Neutrophil (primary cell): ENCODE results near the gene PXDC1.
"Not testable (repeated sequence)": the region's sequence is repeated elsewhere in the genome, so short reads cannot be mapped to it uniquely, and the experiment has no call there.

Experiments
- H3K27ac ChIP-seq: fragments of 200-600 bp; sonication (generic); 2 replicates; pipeline ENCODE4 v1.5.1; 2016; ENCODE audit warnings: mild to moderate bottlenecking, moderate library complexity
- H3K27me3 ChIP-seq: fragments of 200-600 bp; sonication (generic); 2 replicates; pipeline ENCODE4 v1.6.0; 2016; ENCODE audit warnings: mild to moderate bottlenecking
- H3K36me3 ChIP-seq: fragments of 200-600 bp; sonication (generic); 2 replicates; pipeline ENCODE4 v1.5.1; 2017
- H3K4me1 ChIP-seq, 2 experiments: fragments of 200-600 bp in 1 of 2; sonication (generic) in 1 of 2; 1 replicate in 1 of 2; 2 replicates in 1 of 2; pipeline versions ENCODE4 v1.5.1 to v1.6.1; 2013 to 2016; ENCODE audit warnings: low read depth in 1 of 2, low read length in 1 of 2, mild to moderate bottlenecking in 1 of 2, moderate library complexity in 1 of 2; ENCODE audit not compliant: control insufficient read depth in 1 of 2, insufficient read depth in 1 of 2
- H3K4me3 ChIP-seq, 2 experiments: fragments of 200-600 bp in 1 of 2; sonication (generic) in 1 of 2; 1 replicate in 1 of 2; 2 replicates in 1 of 2; pipeline ENCODE4 v1.5.1; 2013 to 2016; ENCODE audit warnings: low read depth in 1 of 2, low read length in 1 of 2, mild to moderate bottlenecking in 1 of 2, moderate library complexity in 1 of 2
- H3K9me3 ChIP-seq: fragments of 200-600 bp; sonication (generic); 2 replicates; pipeline ENCODE4 v1.5.1; 2016
- CTCF ChIP-seq: fragments of 200-600 bp; sonication (generic); IDR thresholded peaks from 2 replicates; pipeline ENCODE4 v1.5.1; 2016; ENCODE audit warnings: antibody characterized with exemption

Gene PXDC1

GRCh38 chr6:3756546-3756945, 5.0 kb upstream of the PXDC1 start:
- peaks cover 4 to 9% of the 10 kb centered on the region in 2 experiments for H3K4me1 ChIP-seq
- no peaks in the 10 kb centered on the region for H3K36me3 ChIP-seq
- H3K27me3 ChIP-seq: peaks cover 50% of the 10 kb centered on the region
- H3K27ac ChIP-seq: no peak overlapping the region
- TF ChIP-seq CTCF: no peak
- no peaks in the 10 kb centered on the region for H3K9me3 ChIP-seq
- no peak overlapping the region for H3K4me3 ChIP-seq

DNA sequence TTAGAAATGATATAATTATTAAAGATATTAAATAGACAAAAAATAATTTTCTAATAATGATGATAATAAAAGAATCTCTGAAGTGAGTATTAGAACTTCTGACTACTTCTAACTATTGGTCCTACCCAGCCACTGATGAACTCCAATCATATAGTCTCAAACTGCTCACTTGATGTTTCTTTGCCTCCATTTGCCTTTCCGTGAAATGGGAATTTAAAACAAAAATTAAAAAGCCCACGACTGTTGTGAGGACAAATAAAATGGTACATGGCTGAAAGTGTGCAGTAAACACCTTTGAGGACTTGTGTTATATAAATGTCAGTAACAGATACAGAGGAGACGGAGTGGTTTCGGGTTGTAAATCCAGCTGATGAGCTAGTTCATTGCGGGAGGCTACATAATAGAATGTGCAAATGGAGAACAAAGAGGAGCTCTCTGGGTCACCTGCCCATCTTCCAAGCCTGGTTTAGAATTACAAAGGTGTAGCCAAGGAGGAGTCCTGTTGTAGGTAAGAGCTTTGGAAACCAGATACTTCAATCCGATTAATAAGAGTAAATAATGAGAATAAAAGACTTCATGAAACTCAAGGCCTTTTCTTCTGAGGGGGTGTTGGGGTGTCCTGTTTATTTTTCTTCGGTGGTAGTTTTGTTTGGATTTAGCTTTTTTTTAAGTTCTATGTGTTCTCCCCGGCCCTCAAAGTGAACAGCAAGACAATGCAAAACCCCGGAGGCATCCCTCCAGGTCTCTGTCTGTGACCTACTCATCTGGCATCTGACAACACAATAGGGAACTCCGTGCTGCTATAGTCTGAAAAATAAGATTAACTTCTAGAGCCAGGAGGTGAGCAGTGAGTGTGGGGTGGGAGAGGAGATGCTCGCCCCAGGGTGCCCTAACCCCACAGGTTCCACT, 4.4 kb upstream of the PXDC1 start:
- Histone ChIP-seq H3K4me1 (peaks cover 4 to 14% of the 10 kb centered on the region in 2 experiments), H3K27me3 (peaks cover 56% of the 10 kb centered on the region), H3K36me3 (no peaks in the 10 kb centered on the region), H3K27ac (no peak overlapping the region), H3K4me3 (no peak overlapping the region), H3K9me3 (no peaks in the 10 kb centered on the region)
- TF ChIP-seq CTCF: no peak

DNA sequence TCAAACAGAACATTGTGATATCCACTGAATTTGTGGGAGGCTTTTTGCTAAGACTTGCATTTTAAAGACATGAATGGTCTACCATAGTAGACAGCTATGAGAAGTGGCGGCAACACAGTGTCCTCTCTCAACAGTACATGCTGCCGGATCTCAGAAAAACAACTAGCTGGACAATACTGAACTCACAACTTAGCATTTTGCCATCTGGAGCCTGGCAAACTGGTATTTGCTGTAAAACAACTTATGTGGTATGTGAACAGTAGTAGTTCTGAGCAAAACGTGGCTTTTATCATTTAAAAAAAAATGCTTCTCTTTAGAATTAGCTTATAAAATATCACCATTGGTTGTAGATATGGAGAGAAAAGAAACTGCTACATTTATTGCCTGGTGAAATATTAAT, 3.3 kb upstream of the PXDC1 start:
- Histone ChIP-seq H3K27me3 (peaks cover 68% of the 10 kb centered on the region), H3K27ac (no peak overlapping the region), H3K9me3 (no peaks in the 10 kb centered on the region), H3K4me1 (peaks cover 10 to 22% of the 10 kb centered on the region in 2 experiments), H3K4me3 (no peak overlapping the region), H3K36me3 (no peaks in the 10 kb centered on the region)
- no peak for TF ChIP-seq CTCF

GRCh38 chr6:3754032-3754725, 2.7 kb upstream of the PXDC1 start:
- H3K27ac ChIP-seq, H3K4me3 ChIP-seq, H3K9me3 ChIP-seq, H3K36me3 ChIP-seq: not testable (repeated sequence)
- Histone ChIP-seq H3K4me1 (peaks cover 16 to 23% of the 10 kb centered on the region in 2 experiments), H3K27me3 (peaks cover 74% of the 10 kb centered on the region)

GRCh38 chr6:3753228-3753835, 1.8 kb upstream of the PXDC1 start:
- Histone ChIP-seq H3K27ac (no peak overlapping the region), H3K4me1 (peaks cover 23 to 25% of the 10 kb centered on the region in 2 experiments), H3K36me3 (no peaks in the 10 kb centered on the region), H3K4me3 (no peak overlapping the region), H3K9me3 (no peaks in the 10 kb centered on the region), H3K27me3 (peaks cover 82% of the 10 kb centered on the region)
- TF ChIP-seq CTCF: no peak
